ENCODE results near the gene VAV3. TPM values are rescaled to one million over a fixed set of nuclear protein-coding genes. Genes with fewer than 3 reads are reported as not detected.

The VAV3 gene
- total RNA-seq, 1 experiment from 2014 or later: not detected

- H3K27ac ChIP-seq (ENCODE audit: low read depth, low read length): no peak overlapping the region
- BruUV-seq (replicated peaks): no TSS peak
- ATAC-seq (no peak), DNase-seq (ENCODE audit: low read depth, low spot score) (no peak)
- H3K79me2 ChIP-seq (ENCODE audit: insufficient read depth, low read length): no peaks in the 10 kb centered on the region
- H3K9ac ChIP-seq (ENCODE audit: low read length): no peak overlapping the region
- POLR2A ChIA-PET: no interaction called here
- intact Hi-C loops (cut with micrococcal nuclease): no loop called here
- H3K9me2 ChIP-seq (ENCODE audit: insufficient read depth): no peaks in the 10 kb centered on the region
- no peaks in the 10 kb centered on the region; a peak in 1 of 4 replicates for H3K36me3 ChIP-seq (ENCODE audit: control insufficient read depth in 1 of 2, insufficient read depth in 2 of 2, low read length in 2 of 2)
- no peak overlapping the region for H2AFZ ChIP-seq (ENCODE audit: low read depth, low read length, poor library complexity, severe bottlenecking)
- RAD21 ChIA-PET (ENCODE audit: low non-redundant PET in 1 of 2, low total read pairs in 2 of 2, uncharacterized antibody in 2 of 2, unreplicated experiment in 2 of 2): no interaction called here
- CTCF ChIA-PET: no interaction called here
- H3K4me2 ChIP-seq (ENCODE audit: low read length): no peak overlapping the region
- TF ChIP-seq CEBPB (IDR thresholded peaks at IDR 0.05; ENCODE audit: low read depth): no peak
- H3K4me3 ChIP-seq (replicated peaks in 1 of 2; ENCODE audit: low read depth in 1 of 2, low read length in 2 of 2): no peak overlapping the region
- no peaks in the 10 kb centered on the region for H4K20me1 ChIP-seq (ENCODE audit: insufficient read depth)
- H3K4me1 ChIP-seq (ENCODE audit: control insufficient read depth in 1 of 2, insufficient read depth in 2 of 2, low read length in 2 of 2): no peaks in the 10 kb centered on the region
- H3K27me3 ChIP-seq (ENCODE audit: insufficient read depth, low read length): peaks cover 11% of the 10 kb centered on the region
- no peaks in the 10 kb centered on the region for H3K9me3 ChIP-seq (ENCODE audit: control insufficient read depth in 1 of 2, insufficient read depth in 1 of 2, low read depth in 1 of 2, low read length in 2 of 2)
Measured at GRCh38 chr1:107895403-107896191, 69.4 kb downstream of the VAV3 start.

- no peak for ATAC-seq
- H3K9me2 ChIP-seq (ENCODE audit: insufficient read depth): no peaks in the 10 kb centered on the region
- no peak overlapping the region for H3K9ac ChIP-seq (ENCODE audit: low read length)
- ChIA-PET CTCF (no interaction called here), RAD21 (ENCODE audit: low non-redundant PET in 1 of 2, low total read pairs in 2 of 2, uncharacterized antibody in 2 of 2, unreplicated experiment in 2 of 2) (no interaction called here), POLR2A (no interaction called here)
- BruUV-seq (replicated peaks): no TSS peak
- H3K27me3 ChIP-seq (ENCODE audit: insufficient read depth, low read length): peaks cover 11% of the 10 kb centered on the region
- no peak for TF ChIP-seq FOSL1 (IDR thresholded peaks at IDR 0.05; ENCODE audit: low read depth)
- no peak for TF ChIP-seq SRF (IDR thresholded peaks at IDR 0.05; ENCODE audit: low read depth)
- no peak for TF ChIP-seq RAD21 (IDR thresholded peaks at IDR 0.05; ENCODE audit: low read depth)
- no peak for TF ChIP-seq EZH2 (IDR thresholded peaks at IDR 0.05)
- no peak for TF ChIP-seq ZFX (IDR thresholded peaks at IDR 0.05)
- TF ChIP-seq EGR1 (IDR thresholded peaks at IDR 0.05; ENCODE audit: low read depth): no peak
- TF ChIP-seq, protein P1, sequence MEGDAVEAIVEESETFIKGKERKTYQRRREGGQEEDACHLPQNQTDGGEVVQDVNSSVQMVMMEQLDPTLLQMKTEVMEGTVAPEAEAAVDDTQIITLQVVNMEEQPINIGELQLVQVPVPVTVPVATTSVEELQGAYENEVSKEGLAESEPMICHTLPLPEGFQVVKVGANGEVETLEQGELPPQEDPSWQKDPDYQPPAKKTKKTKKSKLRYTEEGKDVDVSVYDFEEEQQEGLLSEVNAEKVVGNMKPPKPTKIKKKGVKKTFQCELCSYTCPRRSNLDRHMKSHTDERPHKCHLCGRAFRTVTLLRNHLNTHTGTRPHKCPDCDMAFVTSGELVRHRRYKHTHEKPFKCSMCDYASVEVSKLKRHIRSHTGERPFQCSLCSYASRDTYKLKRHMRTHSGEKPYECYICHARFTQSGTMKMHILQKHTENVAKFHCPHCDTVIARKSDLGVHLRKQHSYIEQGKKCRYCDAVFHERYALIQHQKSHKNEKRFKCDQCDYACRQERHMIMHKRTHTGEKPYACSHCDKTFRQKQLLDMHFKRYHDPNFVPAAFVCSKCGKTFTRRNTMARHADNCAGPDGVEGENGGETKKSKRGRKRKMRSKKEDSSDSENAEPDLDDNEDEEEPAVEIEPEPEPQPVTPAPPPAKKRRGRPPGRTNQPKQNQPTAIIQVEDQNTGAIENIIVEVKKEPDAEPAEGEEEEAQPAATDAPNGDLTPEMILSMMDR (IDR thresholded peaks at IDR 0.05 in 2 of 3, conservative IDR thresholded peaks at IDR 0.05 in 1 of 3; ENCODE audit: borderline replicate concordance in 1 of 3, insufficient read depth in 1 of 3, low read depth in 2 of 3, low read length in 2 of 3): no peak
- TF ChIP-seq ZBTB33 (IDR thresholded peaks at IDR 0.05; ENCODE audit: extremely low read depth, insufficient replicate concordance, low read length): no peak
- TF ChIP-seq, protein P2, sequence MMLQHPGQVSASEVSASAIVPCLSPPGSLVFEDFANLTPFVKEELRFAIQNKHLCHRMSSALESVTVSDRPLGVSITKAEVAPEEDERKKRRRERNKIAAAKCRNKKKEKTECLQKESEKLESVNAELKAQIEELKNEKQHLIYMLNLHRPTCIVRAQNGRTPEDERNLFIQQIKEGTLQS (IDR thresholded peaks at IDR 0.05): no peak
- TF ChIP-seq ELF1 (IDR thresholded peaks at IDR 0.05; ENCODE audit: borderline replicate concordance, low read depth): no peak
- H3K9me3 ChIP-seq (ENCODE audit: control insufficient read depth in 1 of 2, insufficient read depth in 1 of 2, low read depth in 1 of 2, low read length in 2 of 2): no peaks in the 10 kb centered on the region
- H3K4me2 ChIP-seq (ENCODE audit: low read length): no peak overlapping the region
- no peaks in the 10 kb centered on the region for H3K79me2 ChIP-seq (ENCODE audit: insufficient read depth, low read length)
- intact Hi-C loops (cut with micrococcal nuclease): no loop called here
- H3K4me1 ChIP-seq (ENCODE audit: control insufficient read depth in 1 of 2, insufficient read depth in 2 of 2, low read length in 2 of 2): no peaks in the 10 kb centered on the region
- no peak overlapping the region for H3K4me3 ChIP-seq (replicated peaks in 1 of 2; ENCODE audit: low read depth in 1 of 2, low read length in 2 of 2)
- no peak overlapping the region for H3K27ac ChIP-seq (ENCODE audit: low read depth, low read length)
- DNase-seq (ENCODE audit: low read depth, low spot score): no peak
- H2AFZ ChIP-seq (ENCODE audit: low read depth, low read length, poor library complexity, severe bottlenecking): no peak overlapping the region
- no peaks in the 10 kb centered on the region for H4K20me1 ChIP-seq (ENCODE audit: insufficient read depth)
- no peaks in the 10 kb centered on the region; a peak in 1 of 4 replicates for H3K36me3 ChIP-seq (ENCODE audit: control insufficient read depth in 1 of 2, insufficient read depth in 2 of 2, low read length in 2 of 2)
Measured at GRCh38 chr1:107894605-107895004, 70.4 kb downstream of the VAV3 start.
